Spinal cord (tissue), 10 donors: Measurements from ENCODE around the gene NEK1. TPM values are rescaled to one million over a fixed set of nuclear protein-coding genes. Genes with fewer than 3 reads are reported as not detected.
A peak's percentile ranks its signal among the peaks of the same experiment; 100 is the strongest.
"Not testable (repeated sequence)": the region's sequence is repeated elsewhere in the genome, so short reads cannot be mapped to it uniquely, and the experiment has no call there.

Experiments used
- DNase-seq, 6 donors: peaks; one replicate each; pipeline versions ENCODE4 v3.0.0 to v3.0.0-alpha.2; 2013 to 2015; ENCODE audit warnings: low spot score in 6 of 6, low read depth in 4 of 6
- H3K27ac ChIP-seq: one replicate; pipeline ENCODE4 v1.5.1; 2013; ENCODE audit warnings: low read depth, low read length, control low read depth
- H3K27me3 ChIP-seq: one replicate; pipeline ENCODE4 v1.6.1; 2013; ENCODE audit warnings: low read length; ENCODE audit not compliant: control insufficient read depth, insufficient read depth
- H3K36me3 ChIP-seq: one replicate; pipeline ENCODE4 v1.6.1; 2013; ENCODE audit warnings: low read length; ENCODE audit not compliant: control insufficient read depth, insufficient read depth
- H3K4me1 ChIP-seq: one replicate; pipeline ENCODE4 v1.6.1; 2013; ENCODE audit warnings: low read length; ENCODE audit not compliant: control insufficient read depth, insufficient read depth
- H3K4me3 ChIP-seq: one replicate; pipeline ENCODE4 v1.5.1; 2013; ENCODE audit warnings: low read depth, low read length, control low read depth
- H3K9me3 ChIP-seq: one replicate; pipeline ENCODE4 v1.6.1; 2013; ENCODE audit warnings: low read length; ENCODE audit not compliant: control insufficient read depth, insufficient read depth
- WGBS: methylation state at CpG from one replicate; pipeline ENCODE4 v1.1.5; 2013; ENCODE audit warnings: missing lambda C conversion rate; ENCODE audit not compliant: insufficient coverage; 5-methylcytosine and 5-hydroxymethylcytosine counted together
- polyA plus RNA-seq, 2 donors: library from polyadenylated mRNA; unstranded; fragments of 120-200 nt; gene quantifications; one replicate each; pipeline ENCODE4 v1.2.1, GENCODE V29; 2013; ENCODE audit not compliant: insufficient read length in 2 of 2
- total RNA-seq, 2 donors: library from RNA; depleted of rRNA in 1 of 2; stranded (reverse); fragments of 120-200 nt in 1 of 2; fragments of >200 nt in 1 of 2; gene quantifications; one replicate each; pipeline versions ENCODE4 v1.2.3 to v1.2.4, GENCODE V29; 2013 to 2014
- donor health status: healthy.

NEK1 gene
- total and polyA plus RNA-seq, 4 donors: 24.0 to 42.6 (median 28.2) TPM

DNA sequence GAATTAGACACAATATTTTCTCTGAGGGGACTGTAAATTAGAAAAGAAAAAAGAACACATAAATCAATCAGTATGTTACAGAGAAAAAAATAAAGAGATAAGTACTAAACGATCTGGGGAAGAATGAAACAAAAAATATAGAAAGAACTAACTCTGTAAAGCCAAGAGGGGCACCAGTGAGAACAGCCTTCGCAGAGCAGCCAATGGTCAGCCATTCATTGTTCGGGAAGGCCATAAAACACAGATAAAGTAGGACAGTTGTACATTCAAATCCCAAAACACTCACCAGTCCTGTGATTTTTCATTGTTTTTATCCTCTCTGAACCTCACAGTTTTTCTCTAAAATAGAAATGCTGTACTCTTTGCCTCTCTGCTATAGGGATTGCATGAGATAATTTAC, 127.9 kb downstream of the NEK1 start:
- no peaks in the 10 kb centered on the region for H3K36me3 ChIP-seq
- no CpG with 5 or more reads among the region's 3 CpGs for WGBS
- no peak overlapping the region for H3K4me3 ChIP-seq
- H3K4me1 ChIP-seq: peaks cover 5% of the 10 kb centered on the region
- peak in 3 of 6 donors; percentile 14 to 49 (median 38) for DNase-seq
- no peak overlapping the region for H3K27ac ChIP-seq
- H3K27me3 ChIP-seq: no peaks in the 10 kb centered on the region
- H3K9me3 ChIP-seq: no peaks in the 10 kb centered on the region

DNA sequence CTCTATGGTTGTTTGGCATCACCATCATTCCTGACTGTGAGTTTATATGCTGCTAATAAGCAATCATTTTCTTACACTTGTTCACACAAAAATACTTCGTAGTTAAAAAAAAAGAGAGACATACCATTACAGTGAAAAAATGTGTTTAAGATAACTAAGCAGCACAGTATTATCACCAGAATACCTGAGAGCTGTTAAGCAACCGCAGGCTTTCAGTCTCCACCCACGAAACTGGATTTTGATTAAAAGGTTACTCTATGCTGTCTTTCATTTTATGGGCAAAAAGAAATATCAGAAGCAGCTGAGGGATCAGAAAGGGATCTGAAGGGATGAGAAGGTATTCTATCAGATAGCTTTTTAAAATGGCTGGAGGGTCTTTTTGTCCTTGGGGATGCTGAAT, 148.3 kb downstream of the NEK1 start:
- DNase-seq: no peak
- Histone ChIP-seq H3K9me3 (no peaks in the 10 kb centered on the region), H3K4me3 (no peak overlapping the region), H3K4me1 (no peaks in the 10 kb centered on the region), H3K27me3 (no peaks in the 10 kb centered on the region), H3K27ac (no peak overlapping the region), H3K36me3 (no peaks in the 10 kb centered on the region)
- no CpG with 5 or more reads among the region's 3 CpGs for WGBS

DNA sequence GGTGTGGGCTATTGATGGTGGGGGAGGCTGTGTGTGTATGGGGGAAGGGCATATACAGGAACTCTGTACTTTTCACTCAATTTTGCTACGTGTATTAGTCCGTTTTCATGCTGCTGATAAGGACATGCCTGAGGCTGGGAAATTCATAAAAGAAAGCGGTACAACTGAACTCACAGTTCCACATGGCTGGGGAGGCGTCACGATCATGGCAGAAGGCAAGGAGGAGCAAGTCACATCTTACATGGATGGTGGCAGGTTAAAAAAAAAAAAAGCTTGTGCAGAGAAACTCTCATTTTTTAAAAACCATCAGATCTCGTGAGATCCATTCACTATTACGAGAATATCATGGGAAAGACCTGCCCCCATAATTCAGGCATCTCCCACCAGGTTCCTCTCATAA, 152.3 kb downstream of the NEK1 start:
- DNase-seq: no peak
- no peak overlapping the region for H3K27ac ChIP-seq
- no peaks in the 10 kb centered on the region for H3K27me3 ChIP-seq
- WGBS: 100% methylated on average over 3 of the region's 7 CpGs
- H3K4me1 ChIP-seq: no peaks in the 10 kb centered on the region
- no peak overlapping the region for H3K4me3 ChIP-seq
- no peaks in the 10 kb centered on the region for H3K36me3 ChIP-seq
- H3K9me3 ChIP-seq: no peaks in the 10 kb centered on the region

DNA sequence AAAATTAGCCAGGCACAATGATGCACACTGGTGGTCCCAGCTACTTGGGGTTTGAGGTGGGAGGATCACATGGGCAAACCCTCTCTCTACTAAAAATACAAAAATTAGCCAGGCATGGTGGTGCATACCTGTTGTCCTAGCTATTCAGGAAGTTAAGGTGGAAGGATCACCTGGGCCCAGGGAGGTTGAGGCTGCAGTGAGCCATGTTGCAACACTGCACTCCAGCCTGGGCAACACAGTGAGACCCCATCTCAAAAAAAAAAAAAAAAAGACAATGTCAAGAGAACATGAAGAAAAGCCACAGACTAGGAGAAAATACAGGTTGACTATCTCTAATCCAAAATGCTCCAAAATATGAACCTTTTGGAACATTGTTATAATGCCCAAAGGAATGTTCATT, 153.8 kb downstream of the NEK1 start:
- Histone ChIP-seq H3K36me3 (no peaks in the 10 kb centered on the region), H3K27ac (no peak overlapping the region), H3K4me3 (no peak overlapping the region), H3K9me3 (no peaks in the 10 kb centered on the region), H3K27me3 (no peaks in the 10 kb centered on the region), H3K4me1 (no peaks in the 10 kb centered on the region)
- no peak for DNase-seq

- not testable (repeated sequence) for H3K4me3 ChIP-seq, H3K27me3 ChIP-seq, H3K27ac ChIP-seq, H3K36me3 ChIP-seq, H3K9me3 ChIP-seq, DNase-seq, H3K4me1 ChIP-seq
- WGBS: 100% methylated on average over 1 of the region's 1 CpG
Measured at GRCh38 chr4:169452644-169453043, 159.7 kb downstream of the NEK1 start.

DNA sequence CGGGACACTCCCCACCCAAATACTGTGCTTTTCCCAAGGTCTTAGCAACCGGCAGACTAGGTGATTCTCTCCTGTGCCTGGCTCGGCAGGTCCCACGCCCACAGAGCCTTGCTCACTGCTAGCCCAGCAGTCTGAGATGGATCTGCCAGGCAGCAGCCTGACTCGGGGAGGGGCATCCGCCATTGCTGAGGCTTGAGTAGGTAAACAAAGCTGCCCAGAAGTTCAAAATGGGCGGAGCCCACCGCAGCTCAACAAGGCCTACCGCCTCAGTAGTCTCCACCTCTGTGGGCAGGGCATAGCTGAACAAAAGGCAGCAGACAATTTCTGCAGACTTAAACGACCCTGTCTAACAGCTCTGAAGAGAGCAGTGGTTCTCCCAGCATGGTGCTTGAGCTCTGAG, 163.4 kb downstream of the NEK1 start:
- DNase-seq, H3K9me3 ChIP-seq, H3K27me3 ChIP-seq, H3K4me1 ChIP-seq, H3K36me3 ChIP-seq, H3K4me3 ChIP-seq, H3K27ac ChIP-seq: not testable (repeated sequence)
- 81% methylated on average over 10 of the region's 10 CpGs for WGBS

- H3K27me3 ChIP-seq: no peaks in the 10 kb centered on the region
- H3K36me3 ChIP-seq: peaks cover 8% of the 10 kb centered on the region
- no peak overlapping the region for H3K27ac ChIP-seq
- DNase-seq: no peak
- H3K9me3 ChIP-seq: peaks cover 12% of the 10 kb centered on the region
- WGBS: no CpG with 5 or more reads among the region's 4 CpGs
- H3K4me3 ChIP-seq: no peak overlapping the region
- no peaks in the 10 kb centered on the region for H3K4me1 ChIP-seq
Measured at GRCh38 chr4:169446824-169447223, 165.6 kb downstream of the NEK1 start.

DNA sequence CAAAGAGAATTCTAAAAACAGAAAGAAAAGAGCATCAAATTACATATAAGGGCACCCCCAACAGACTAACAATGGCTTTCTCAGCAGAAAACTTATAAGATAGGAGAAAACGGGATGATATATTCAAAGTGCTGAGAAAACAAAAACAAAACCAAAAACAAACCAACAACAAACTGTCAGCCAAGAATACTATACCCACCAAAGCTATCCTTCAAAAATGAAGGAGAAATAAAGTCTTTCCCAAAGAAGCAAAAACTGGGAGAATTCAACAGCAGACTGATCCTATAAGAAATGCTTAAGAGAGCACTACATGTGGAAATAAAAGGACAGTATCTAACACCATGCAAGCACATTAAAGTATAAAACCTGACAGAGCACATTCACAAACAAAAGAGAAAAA, 168.6 kb downstream of the NEK1 start:
- DNase-seq: peak in 1 of 6 donors; percentile 2
- no peak overlapping the region for H3K27ac ChIP-seq
- H3K4me3 ChIP-seq: no peak overlapping the region
- H3K36me3 ChIP-seq: peaks cover 9% of the 10 kb centered on the region
- H3K9me3 ChIP-seq: peaks cover 12% of the 10 kb centered on the region
- H3K27me3 ChIP-seq: no peaks in the 10 kb centered on the region
- WGBS: no CpG with 5 or more reads among the region's 1 CpG
- H3K4me1 ChIP-seq: peaks cover 8% of the 10 kb centered on the region

DNA sequence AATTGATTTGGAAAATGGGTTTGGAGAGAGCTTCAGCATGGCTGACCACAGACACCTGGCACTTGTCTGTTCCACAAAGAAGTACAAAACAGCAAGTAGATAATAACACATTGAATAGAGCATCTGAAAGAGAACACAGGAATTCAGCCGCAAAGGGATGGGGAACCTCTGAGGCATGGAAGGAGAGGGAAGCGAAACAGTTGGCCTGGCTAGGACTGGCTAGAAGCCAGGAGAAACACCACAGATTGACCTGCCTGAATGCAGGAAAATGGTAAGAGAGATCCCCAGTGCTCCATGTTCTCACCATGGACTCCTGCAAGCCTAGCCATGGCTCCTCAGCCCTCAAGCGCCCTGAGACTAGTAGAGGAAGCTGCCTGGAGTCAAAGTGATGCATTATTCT, 171.9 kb downstream of the NEK1 start:
- Histone ChIP-seq H3K4me1 (peaks cover 8% of the 10 kb centered on the region), H3K36me3 (peaks cover 3% of the 10 kb centered on the region), H3K27me3 (no peaks in the 10 kb centered on the region), H3K9me3 (peaks cover 8% of the 10 kb centered on the region), H3K4me3 (no peak overlapping the region), H3K27ac (no peak overlapping the region)
- 48% methylated on average over 2 of the region's 3 CpGs for WGBS
- peak in 2 of 6 donors; percentile 3 to 26 for DNase-seq

GRCh38 chr4:169439244-169439643, 173.1 kb downstream of the NEK1 start:
- Histone ChIP-seq H3K36me3 (peaks cover 3% of the 10 kb centered on the region), H3K4me3 (no peak overlapping the region), H3K27me3 (no peaks in the 10 kb centered on the region), H3K27ac (no peak overlapping the region), H3K4me1 (peaks cover 8% of the 10 kb centered on the region), H3K9me3 (peaks cover 7% of the 10 kb centered on the region)
- DNase-seq: peak in 5 of 6 donors; percentile 26 to 73 (median 44)
- no CpG with 5 or more reads among the region's 1 CpG for WGBS
